ENCODE data around the gene SHB. TPM values are rescaled to one million over a fixed set of nuclear protein-coding genes. Genes with fewer than 3 reads are reported as not detected.
A peak's percentile ranks its signal among the peaks of the same experiment; 100 is the strongest.

SHB gene
- polyA plus RNA-seq, 1 donor (not counting 4 experiments of a cell fraction or from before 2014, with no cell fraction given), result 10.9 TPM

DNA sequence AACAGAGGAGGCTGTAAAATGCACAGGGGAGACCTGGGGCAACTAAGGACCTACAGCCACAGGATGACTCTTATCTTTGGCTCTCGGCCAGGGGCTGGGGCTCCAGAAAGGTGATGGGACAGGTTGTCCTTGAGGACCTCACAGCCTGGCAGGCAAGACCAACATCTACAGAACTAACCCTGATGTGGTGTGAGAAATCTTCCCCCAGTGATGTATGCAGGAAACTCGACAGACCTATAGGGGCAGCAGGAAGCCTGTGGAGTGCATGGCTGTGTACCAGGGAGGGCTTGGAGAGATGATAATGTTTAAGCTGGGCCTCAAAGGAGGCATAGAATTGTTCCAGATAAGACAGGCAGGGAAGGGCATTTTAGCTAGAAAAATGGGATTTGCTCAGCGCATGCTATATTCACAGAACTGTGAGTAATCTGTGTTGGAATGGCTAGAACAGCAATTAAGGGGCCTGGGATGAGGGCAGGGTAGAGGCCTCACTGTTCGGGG is 96.6 kb downstream of the SHB start:
- H3K27me3 ChIP-seq (ENCODE audit: control insufficient read depth, extremely low read depth, insufficient read depth, low read length), result no peaks in the 10 kb centered on the region
- no peak overlapping the region for H3K4me3 ChIP-seq (ENCODE audit: control insufficient read depth in 2 of 3, extremely low read depth in 1 of 3, insufficient read depth in 2 of 3, low read depth in 1 of 3, low read length in 3 of 3)
- dilution Hi-C loops (cut with MboI; ENCODE audit: extremely low pct_ligation_motif_present, low sequenced_read_pairs), result no loop called here
- H3K36me3 ChIP-seq (ENCODE audit: control insufficient read depth in 2 of 2, extremely low read depth in 1 of 2, insufficient read depth in 2 of 2, low read length in 2 of 2), result peaks cover 6 to 7% of the 10 kb centered on the region in 2 experiments
- no peak overlapping the region for H3K27ac ChIP-seq (ENCODE audit: control insufficient read depth, insufficient read depth, low read length)
- H3K79me2 ChIP-seq (ENCODE audit: control insufficient read depth, insufficient read depth, low read length), result peaks cover 24% of the 10 kb centered on the region
- DNase-seq (ENCODE audit: low read depth, low spot score), result no peak
- H3K9ac ChIP-seq (ENCODE audit: control insufficient read depth, extremely low read depth, insufficient read depth, low read length), result no peak overlapping the region
- H3K4me1 ChIP-seq (ENCODE audit: control insufficient read depth, extremely low read depth, insufficient read depth, low read length), result peaks cover 53% of the 10 kb centered on the region
- no peaks in the 10 kb centered on the region for H3K9me3 ChIP-seq (ENCODE audit: control insufficient read depth, low read depth, low read length)
- no peak for FAIRE-seq
- H2AFZ ChIP-seq (ENCODE audit: control insufficient read depth, low read length), result no peak overlapping the region
- H3K9me1 ChIP-seq (ENCODE audit: control insufficient read depth, extremely low read depth, insufficient read depth, low read length), result peaks cover 12% of the 10 kb centered on the region
- no peak for TF ChIP-seq EZH2 (IDR thresholded peaks at IDR 0.05; ENCODE audit: low read length)
- TF ChIP-seq, protein P1, sequence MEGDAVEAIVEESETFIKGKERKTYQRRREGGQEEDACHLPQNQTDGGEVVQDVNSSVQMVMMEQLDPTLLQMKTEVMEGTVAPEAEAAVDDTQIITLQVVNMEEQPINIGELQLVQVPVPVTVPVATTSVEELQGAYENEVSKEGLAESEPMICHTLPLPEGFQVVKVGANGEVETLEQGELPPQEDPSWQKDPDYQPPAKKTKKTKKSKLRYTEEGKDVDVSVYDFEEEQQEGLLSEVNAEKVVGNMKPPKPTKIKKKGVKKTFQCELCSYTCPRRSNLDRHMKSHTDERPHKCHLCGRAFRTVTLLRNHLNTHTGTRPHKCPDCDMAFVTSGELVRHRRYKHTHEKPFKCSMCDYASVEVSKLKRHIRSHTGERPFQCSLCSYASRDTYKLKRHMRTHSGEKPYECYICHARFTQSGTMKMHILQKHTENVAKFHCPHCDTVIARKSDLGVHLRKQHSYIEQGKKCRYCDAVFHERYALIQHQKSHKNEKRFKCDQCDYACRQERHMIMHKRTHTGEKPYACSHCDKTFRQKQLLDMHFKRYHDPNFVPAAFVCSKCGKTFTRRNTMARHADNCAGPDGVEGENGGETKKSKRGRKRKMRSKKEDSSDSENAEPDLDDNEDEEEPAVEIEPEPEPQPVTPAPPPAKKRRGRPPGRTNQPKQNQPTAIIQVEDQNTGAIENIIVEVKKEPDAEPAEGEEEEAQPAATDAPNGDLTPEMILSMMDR (optimal IDR thresholded peaks at IDR 0.05 in 1 of 3, IDR thresholded peaks at IDR 0.05 in 1 of 3, conservative IDR thresholded peaks at IDR 0.05 in 1 of 3; ENCODE audit: extremely low read depth in 1 of 3, insufficient read depth in 2 of 3, low read length in 3 of 3), result peak; percentile 15 to 36 (median 25)
- H3K4me2 ChIP-seq (ENCODE audit: control insufficient read depth, extremely low read depth, insufficient read depth, low read depth, low read length), result no peak overlapping the region
- no peaks in the 10 kb centered on the region for H4K20me1 ChIP-seq (ENCODE audit: control insufficient read depth, extremely low read depth, insufficient read depth, low read length)

DNA sequence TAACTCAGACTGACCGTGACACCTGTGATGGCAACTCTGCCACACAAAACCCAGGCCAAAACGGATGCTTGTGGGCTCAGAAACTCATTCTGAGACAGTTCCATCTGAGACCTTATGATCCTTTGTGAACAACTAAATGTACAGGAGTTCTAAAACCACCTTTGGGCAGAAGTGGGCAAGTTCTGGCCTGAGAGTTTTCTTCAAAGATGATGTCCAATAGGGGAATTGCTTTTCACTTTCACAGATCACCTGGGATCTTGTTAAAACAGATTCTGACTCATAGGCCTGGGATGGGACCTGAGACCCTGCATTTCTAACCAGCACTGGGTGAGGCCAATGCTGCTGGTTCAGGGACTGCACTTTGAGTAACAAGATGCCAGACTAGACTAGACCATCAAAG is 97.3 kb downstream of the SHB start:
- FAIRE-seq, result peak; percentile 79
- H3K9me3 ChIP-seq (ENCODE audit: control insufficient read depth, low read depth, low read length), result no peaks in the 10 kb centered on the region

More for the DNA sequence above, 97.3 kb downstream of the SHB start:
- Histone ChIP-seq H2AFZ (ENCODE audit: control insufficient read depth, low read length) (no peak overlapping the region), H3K36me3 (ENCODE audit: control insufficient read depth in 2 of 2, extremely low read depth in 1 of 2, insufficient read depth in 2 of 2, low read length in 2 of 2) (peaks cover 6 to 7% of the 10 kb centered on the region in 2 experiments), H3K27ac (ENCODE audit: control insufficient read depth, insufficient read depth, low read length) (no peak overlapping the region), H3K9me1 (ENCODE audit: control insufficient read depth, extremely low read depth, insufficient read depth, low read length) (peaks cover 12% of the 10 kb centered on the region), H3K79me2 (ENCODE audit: control insufficient read depth, insufficient read depth, low read length) (peaks cover 27% of the 10 kb centered on the region), H3K4me2 (ENCODE audit: control insufficient read depth, extremely low read depth, insufficient read depth, low read depth, low read length) (peak overlapping the region; percentile 52), H3K27me3 (ENCODE audit: control insufficient read depth, extremely low read depth, insufficient read depth, low read length) (no peaks in the 10 kb centered on the region), H3K4me3 (ENCODE audit: control insufficient read depth in 2 of 3, extremely low read depth in 1 of 3, insufficient read depth in 2 of 3, low read depth in 1 of 3, low read length in 3 of 3) (no peak overlapping the region), H3K4me1 (ENCODE audit: control insufficient read depth, extremely low read depth, insufficient read depth, low read length) (peaks cover 53% of the 10 kb centered on the region), H3K9ac (ENCODE audit: control insufficient read depth, extremely low read depth, insufficient read depth, low read length) (no peak overlapping the region), H4K20me1 (ENCODE audit: control insufficient read depth, extremely low read depth, insufficient read depth, low read length) (no peaks in the 10 kb centered on the region)
- DNase-seq (ENCODE audit: low read depth, low spot score), result no peak
- dilution Hi-C loops (cut with MboI; ENCODE audit: extremely low pct_ligation_motif_present, low sequenced_read_pairs), result no loop called here
- TF ChIP-seq EZH2 (IDR thresholded peaks at IDR 0.05; ENCODE audit: low read length), result no peak
- TF ChIP-seq, protein P1 (optimal IDR thresholded peaks at IDR 0.05 in 1 of 3, IDR thresholded peaks at IDR 0.05 in 1 of 3, conservative IDR thresholded peaks at IDR 0.05 in 1 of 3; ENCODE audit: extremely low read depth in 1 of 3, insufficient read depth in 2 of 3, low read length in 3 of 3), result no peak
